Activated CD4-positive, CD25-positive, alpha-beta regulatory T cell treated with anti-CD3 and anti-CD28 coated beads, Interleukin-2, amount 50 U/mL, for 72 hours (primary cell): ENCODE measurements around the gene LAMC1.

Source experiments
- DNase-seq: peaks from one replicate; pipeline ENCODE4 v3.0.0; 2021

LAMC1 gene

GRCh38 chr1:183023146-183023600 is at the start of gene LAMC1:
Gene LAMC1 (plus strand): TSS chr1:183023420. CDS start chr1:183023717, 297 bp downstream.
- DNase-seq = no peak

- no peak for DNase-seq
Observed at GRCh38 chr1:182974506-182975191, 48.6 kb upstream of the LAMC1 start.

GRCh38 chr1:182977480-182977879 is 45.7 kb upstream of the LAMC1 start:
- no peak for DNase-seq

GRCh38 chr1:182978151-182978853 is 44.9 kb upstream of the LAMC1 start:
- no peak for DNase-seq

- no peak for DNase-seq
Observed at GRCh38 chr1:182984138-182984537, 39.1 kb upstream of the LAMC1 start.

- DNase-seq = no peak
Observed at GRCh38 chr1:182984621-182985020, 38.6 kb upstream of the LAMC1 start.

GRCh38 chr1:182985876-182986275 is 37.3 kb upstream of the LAMC1 start:
- no peak for DNase-seq

GRCh38 chr1:182990413-182991144 is 32.6 kb upstream of the LAMC1 start:
- DNase-seq = no peak

GRCh38 chr1:182993746-182994145 is 29.5 kb upstream of the LAMC1 start:
- no peak for DNase-seq

- DNase-seq = no peak
Observed at GRCh38 chr1:182995894-182996293, 27.3 kb upstream of the LAMC1 start.

GRCh38 chr1:182996816-182997215 is 26.4 kb upstream of the LAMC1 start:
- DNase-seq = no peak

GRCh38 chr1:182998482-182998881 is 24.7 kb upstream of the LAMC1 start:
- no peak for DNase-seq

- no peak for DNase-seq
Observed at GRCh38 chr1:183000167-183000962, 22.9 kb upstream of the LAMC1 start.

GRCh38 chr1:183002267-183002666 is 21.0 kb upstream of the LAMC1 start:
- no peak for DNase-seq

GRCh38 chr1:183002797-183003196 is 20.4 kb upstream of the LAMC1 start:
- no peak for DNase-seq

GRCh38 chr1:183003203-183003602 is 20.0 kb upstream of the LAMC1 start:
- no peak for DNase-seq

GRCh38 chr1:183004141-183004540 is 19.1 kb upstream of the LAMC1 start:
- no peak for DNase-seq

GRCh38 chr1:183011859-183012258 is 11.4 kb upstream of the LAMC1 start:
- DNase-seq = no peak

- DNase-seq = no peak
Observed at GRCh38 chr1:183012301-183012994, 10.8 kb upstream of the LAMC1 start.

GRCh38 chr1:183019139-183019740 is 4.0 kb upstream of the LAMC1 start:
- DNase-seq = no peak

- no peak for DNase-seq
Observed at GRCh38 chr1:183019860-183020259, 3.4 kb upstream of the LAMC1 start.
